HG02970 (cell line): ENCODE data around the gene SDK1.

Experiments
- ATAC-seq: cut with Tn5 transposase; IDR thresholded peaks from one replicate; pipeline ENCODE4 v1.9.1; 2021; ENCODE audit warnings: mild to moderate bottlenecking, moderate library complexity, moderate number of reproducible peaks; ENCODE audit not compliant: unreplicated experiment, low FRiP score

The SDK1 gene

DNA sequence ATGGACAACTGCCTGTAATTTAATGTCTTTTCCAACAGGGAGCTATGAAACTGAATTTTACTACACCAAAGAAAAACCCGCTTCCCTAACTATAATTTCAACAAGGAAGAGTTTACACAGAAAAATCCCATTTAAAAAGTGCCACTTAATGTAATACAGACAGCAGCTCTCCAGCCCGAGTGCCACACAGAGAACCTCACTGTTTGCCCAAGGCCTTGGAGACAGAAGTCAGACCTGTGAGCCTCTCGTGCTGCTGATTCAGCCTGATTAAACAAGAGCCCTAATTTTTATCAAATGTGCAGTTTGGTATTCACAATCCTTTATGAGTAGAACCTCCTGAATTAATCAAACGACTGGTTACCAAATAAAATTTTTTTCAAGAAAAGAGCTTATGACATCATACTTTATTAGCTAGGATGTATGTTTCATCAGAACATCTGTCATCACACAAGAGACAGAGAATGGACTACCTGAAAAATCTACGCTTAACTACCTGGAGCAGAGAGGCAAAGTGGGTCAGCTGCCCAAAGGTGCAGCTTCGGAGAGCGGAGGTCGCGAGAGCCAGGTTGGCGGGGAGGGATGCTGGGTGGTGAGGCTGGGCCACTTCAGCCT lies 543.6 kb downstream of the SDK1 start:
- ATAC-seq = no peak

DNA sequence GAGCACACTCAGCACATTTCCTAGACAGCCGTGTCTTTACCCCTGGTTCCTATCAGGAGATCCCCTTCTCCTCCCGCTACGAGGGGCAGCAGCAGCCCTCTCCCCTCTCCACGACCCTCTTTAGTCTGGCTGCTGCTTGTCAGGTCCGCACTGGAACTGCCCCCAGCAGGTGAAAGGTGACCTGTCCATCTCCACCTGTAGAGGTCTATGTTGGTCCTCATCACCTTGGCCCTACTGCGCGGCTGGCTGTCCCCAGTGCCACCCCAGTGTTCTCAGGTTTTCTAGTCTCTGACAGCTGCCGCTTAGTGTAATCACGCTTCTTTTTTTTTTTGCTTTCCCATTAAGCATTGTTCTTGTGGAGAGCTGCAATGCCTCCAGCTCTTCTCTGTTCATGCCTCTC lies 545.7 kb downstream of the SDK1 start:
- ATAC-seq = no peak

DNA sequence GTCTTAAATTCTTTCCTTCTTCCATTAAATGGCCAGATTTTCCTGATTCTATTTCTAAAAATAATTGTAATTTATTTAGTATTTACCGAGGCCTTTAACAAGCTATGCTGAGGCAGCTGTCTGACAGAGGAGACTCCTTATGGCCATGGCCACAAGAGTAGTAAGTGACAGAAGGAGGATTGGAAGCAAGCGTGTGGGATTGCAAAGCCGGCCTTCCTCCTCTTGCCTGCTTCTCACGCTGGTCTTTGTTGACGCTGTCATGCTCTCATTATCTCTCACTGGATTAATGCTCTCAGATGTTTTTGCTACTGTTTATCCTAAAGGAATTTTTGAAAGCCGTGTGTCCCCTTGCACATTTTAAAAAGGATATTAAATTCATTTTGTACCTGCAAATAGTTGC lies 546.3 kb downstream of the SDK1 start:
- no peak for ATAC-seq

DNA sequence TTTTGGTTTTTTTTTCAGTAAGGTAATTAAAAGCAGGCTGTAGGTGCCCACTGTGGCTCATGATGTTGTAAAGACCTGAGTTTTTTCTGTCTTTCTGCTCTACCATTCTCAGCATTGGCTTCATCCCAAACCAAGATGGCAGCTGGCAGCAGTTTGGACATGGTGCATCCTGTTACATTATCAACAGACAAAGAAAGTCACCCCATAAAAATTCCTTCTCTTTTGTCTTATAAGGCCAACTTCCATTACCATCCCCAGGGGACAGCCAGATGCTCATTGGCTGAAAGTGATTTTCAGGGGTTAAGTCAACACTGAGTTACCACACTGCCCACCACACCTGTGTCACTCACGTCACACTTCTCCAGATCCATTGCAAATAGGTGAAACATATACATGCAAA lies 558.4 kb downstream of the SDK1 start:
- ATAC-seq = no peak

DNA sequence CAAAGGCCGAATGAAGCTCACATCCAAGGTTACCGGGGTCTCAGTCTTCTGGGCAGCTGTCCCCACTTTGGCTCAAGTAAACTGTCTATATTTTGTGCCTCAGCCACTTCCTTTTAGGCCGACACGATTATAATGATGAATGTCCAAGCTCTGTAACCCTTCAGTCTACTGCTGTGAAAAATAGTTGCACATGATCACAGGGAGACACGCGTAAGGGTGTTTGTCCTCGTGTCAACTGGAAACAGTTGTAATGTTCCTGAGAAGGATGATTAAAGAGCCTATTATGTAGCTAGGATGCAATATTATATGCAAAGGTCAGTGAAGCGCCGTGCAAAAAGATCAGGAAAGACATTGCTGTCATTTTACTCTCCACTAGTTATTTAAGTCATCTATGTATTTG lies 559.9 kb downstream of the SDK1 start:
- no peak for ATAC-seq

DNA sequence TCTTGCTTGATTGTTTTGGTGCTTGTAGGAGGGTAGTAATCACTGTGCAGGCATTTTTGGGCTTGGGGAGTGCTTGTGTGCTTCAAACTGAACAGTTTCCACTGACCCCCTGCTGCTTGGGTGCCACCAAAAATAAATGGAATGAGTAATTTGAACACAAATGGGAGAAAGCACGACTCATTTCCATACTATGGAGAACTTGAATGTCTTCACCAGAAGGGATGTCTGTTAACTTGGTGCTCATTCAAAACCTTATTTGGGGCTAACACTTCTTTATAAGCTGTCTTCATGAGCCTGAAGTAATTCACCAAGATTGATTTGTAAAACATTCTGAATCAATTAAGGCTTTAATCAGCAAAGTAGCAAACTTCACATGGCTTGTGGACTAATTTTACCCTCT lies 560.3 kb downstream of the SDK1 start:
- no peak for ATAC-seq

DNA sequence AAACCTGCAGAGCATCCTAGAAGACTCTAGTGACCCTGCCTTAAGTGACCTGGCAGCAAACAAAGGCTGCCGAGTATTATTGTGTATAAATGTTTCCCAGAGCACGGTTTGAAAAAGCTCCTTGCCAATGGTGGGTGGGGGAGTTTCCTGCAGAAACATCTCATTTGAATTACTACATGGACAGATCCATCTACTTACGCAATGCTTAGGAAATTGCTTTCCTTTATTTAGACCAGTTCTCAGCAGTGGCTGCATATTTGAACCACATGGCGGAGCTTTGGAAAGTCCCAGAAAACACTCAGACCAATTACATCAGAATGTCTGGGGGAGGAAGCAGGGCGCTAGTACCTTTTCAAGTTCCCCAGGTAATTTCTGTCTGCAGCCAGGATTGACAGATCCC lies 560.9 kb downstream of the SDK1 start:
- ATAC-seq = no peak

DNA sequence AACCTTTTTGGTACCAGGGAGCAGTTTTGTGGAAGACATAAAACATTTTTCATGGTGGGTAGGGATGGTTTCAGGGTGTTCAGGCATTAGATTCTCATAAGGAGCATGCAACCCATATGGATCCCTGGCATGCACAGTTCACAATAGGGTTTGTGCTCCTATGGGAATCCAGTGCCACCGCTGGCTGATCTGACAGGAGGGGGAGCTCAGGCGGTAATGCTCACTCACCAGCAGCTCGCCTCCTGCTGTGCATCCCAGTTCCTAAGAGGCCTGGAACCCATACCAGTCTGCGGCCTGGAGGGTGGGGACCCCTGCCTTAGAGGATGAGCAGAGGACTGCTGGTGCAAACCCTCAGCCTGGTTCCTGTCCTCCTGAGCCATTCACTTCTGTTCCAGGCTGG lies 561.7 kb downstream of the SDK1 start:
- ATAC-seq = no peak

DNA sequence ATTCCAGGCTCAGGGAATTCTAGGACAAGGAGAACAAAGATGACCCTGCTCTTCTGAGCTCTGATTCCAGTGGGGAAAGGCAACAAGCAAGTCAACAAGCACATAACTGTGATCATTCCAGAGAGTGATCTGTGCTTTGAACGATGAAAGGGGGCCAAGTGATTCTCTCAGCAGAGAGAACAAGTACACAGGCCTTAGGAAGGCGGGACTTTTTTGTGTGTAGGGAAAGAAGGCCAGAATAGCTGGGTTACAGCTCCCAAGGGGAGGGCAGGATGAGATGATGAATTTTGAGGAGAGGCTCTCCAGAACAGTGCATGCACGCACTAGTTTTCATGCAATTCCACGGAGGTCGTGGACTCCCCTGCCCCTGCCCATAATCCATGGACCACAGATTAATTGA lies 565.2 kb downstream of the SDK1 start:
- ATAC-seq = no peak

DNA sequence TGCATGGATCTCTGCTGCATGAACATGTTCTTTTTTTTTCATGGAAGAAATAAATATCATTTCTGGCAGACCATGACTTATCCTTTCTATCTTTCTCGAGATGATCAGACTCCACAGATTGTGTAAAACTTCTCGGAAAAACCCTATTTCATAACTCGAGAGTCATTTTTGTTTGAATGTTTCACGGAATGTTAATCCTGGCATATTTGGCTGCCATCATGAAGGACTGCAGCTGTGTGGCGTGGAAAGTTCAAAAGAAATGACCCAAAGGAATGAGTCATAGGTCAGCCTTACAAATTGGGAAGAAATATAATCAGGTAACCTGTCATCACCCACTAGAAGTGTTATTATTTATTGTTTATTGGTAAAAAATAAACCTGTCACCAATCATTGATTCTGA lies 566.8 kb downstream of the SDK1 start:
- ATAC-seq = no peak

DNA sequence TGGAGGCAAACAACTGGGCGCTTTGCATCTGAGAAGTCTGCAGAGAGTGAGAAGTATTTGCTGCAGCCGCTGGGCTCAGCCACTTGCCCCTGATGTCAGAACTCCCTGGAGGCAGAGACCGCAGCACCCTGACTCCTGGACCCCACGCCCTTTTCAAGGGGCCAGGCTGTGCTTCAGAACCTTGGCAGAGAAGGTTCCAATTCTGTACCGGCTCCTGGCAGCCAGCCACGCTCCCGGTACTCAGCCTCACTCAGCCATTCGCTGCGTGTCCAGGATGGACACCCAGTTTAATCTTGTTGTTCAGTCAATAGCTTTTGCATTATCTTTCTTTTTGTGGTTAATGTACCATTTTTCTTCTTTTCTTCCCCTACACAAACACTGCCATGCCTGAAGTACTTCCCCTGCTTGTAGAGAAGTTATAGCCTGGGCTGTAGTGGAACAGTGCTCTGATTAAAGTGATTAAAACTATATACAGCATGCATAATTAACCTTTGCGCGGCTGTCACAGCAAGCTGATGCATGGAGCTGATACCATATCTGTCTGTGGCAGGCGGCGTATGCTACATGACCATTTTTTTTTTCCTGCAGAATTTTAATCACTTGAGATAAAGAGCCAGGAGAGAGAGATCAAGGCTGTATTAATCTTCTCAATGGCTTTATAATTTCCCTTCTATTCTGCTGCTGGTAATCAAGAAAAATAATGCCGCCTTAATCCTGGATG lies 578.5 kb downstream of the SDK1 start:
- ATAC-seq = no peak

DNA sequence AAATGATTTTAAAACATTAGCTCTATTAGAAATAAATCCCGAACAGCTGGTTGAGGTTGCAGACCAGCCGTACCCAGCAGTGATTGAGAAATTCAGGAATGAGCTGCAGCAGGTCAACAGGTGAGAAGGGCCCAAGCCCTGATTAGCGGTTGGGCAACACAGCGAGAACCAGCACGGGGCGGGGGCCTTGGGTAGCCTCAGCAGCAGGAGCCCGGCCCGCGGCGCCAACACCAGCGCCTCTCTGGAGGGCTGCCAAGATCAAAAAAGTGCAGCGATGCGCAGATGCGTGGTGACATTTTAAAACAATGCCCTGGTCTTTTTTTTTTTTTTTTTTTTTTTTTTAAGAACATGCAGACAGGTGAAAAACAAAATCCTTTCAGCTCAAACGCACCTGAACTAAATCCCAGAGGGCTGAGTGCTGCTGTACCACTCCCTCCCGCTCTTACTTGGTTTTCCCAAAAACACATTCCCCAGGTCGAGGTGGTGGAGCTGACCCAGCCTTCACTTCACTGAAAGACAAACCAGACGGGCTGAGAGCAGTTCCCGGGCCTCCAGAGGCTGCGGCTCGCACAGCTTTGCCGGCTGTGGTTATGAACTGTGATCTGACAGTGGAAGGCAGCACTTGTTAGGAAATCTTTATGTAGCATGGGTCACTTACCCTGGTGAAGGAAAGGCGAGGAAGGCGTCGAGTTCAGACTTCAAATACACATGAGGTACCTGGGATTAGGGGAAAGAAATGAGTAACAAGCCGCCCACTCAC lies 579.4 kb downstream of the SDK1 start:
- no peak for ATAC-seq

DNA sequence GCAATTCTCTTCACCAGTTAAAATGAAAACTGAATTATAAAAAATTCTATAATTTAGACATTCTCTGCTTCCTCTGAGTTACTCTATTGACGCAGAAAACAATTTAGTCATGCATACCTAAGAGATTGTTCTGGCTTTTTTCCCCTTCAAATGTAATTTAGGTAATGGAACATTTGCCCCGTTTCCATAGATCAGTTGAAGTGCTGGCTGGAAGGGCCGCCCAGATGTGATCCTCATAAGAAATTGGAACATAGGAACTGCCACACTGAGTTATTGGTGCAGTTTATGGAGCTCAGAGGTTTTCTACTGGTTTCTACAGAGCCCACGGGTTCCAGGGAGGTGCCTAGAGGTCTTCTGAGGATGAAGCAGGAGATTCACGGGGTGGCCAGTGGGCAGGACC lies 581.7 kb downstream of the SDK1 start:
- ATAC-seq = no peak

DNA sequence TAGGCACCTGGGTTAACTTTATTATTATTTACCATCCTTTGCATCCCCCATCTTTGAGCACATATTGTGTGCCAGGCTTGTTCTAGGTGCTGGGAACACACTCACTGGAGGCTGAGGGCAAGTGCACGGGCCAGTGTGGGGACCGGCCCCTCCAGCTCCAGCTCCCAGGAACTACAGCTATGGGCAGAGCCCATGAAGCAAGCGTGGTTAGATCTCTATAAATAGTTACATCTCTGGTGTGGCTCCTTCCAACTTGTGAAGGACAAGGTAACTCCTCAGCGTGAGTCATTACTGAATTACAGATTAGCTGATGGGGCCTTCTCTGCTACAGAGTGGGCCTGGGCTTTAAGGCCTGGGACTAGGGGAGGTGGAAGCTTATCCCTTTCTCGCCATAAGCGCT lies 583.5 kb downstream of the SDK1 start:
- no peak for ATAC-seq

DNA sequence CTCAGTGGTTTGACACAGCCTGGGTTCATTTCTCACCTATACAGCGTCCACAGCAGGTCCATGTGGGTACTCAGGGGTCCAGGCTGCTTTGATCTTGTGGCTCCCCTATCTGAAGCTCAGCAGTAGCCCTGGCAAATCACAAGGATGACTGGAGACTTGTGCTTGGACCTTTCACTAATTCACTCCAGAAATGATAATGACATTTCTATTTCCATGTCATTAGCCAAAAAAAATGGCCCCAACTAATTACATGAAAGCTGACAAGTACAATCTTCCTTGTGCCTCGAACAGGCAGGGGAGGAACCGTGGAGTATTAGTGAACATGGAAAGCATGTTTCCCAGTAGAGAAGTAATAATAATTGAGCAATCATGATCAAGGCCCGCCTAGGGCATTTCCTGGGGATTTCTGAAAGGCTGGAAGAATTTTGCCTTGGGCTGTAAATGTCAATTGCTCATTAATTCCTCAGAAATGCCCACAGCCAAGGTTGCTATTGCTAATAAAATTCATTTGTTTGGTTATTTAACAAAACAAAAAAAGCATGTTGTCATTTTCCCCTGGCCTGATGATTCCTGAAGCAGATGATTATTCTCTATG lies 586.1 kb downstream of the SDK1 start:
- ATAC-seq = no peak

DNA sequence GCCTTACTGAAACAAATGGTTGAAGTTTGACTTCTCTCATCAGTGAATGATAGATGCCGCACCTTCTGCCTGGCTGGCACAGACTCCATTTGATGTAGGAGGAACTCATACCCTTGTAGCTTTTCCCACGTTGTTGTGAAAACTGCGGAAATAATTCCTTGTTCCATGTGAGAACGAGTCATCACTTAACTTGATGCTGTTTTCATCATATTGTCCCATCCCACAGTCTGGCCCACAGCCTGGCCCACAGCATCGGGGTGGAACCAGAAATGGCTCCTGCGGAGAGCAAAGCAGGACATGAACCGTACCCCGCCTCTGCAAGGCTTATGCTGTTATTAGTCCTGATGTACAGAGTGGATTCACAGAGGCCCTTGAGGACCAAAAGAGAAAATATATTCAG lies 587.0 kb downstream of the SDK1 start:
- no peak for ATAC-seq

DNA sequence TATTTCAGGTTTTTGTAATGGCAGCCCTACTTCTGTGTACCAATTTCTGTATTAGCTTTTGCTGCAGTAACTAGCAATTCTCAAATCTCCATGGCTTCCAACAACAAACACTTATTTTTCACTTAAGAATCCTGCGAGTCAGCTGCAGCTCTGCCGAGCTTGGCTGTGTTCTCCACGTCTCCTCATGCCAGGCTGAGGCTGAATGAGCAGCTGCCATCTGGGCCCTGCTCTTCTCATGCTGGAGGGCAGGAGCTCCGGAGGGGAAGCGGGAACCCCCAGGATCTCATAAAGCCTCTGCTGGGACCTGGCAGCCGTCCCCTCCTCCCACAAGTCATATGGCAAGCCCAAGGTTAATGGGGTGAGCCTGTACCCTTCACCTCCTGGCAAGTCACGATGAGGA lies 591.1 kb downstream of the SDK1 start:
- ATAC-seq = no peak

DNA sequence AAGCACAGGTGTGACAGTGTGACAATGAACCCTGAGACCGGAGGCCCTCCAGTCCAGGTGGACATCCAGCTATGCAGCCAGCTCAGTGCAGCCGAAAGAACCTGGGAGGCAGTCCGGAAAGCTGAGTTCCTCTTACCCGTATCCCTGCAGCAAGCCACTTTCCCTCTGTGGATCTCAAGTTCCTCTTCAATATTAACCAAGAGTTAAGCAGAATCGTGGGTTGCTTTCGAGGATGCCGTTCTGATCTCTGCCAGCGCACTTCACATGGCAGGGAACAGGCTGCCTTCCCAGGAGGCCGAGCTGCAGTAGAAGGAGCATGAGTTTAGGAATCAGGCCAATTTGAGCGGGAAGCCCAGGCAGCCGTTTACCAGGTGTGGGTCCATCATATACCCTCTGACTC lies 591.6 kb downstream of the SDK1 start:
- ATAC-seq = no peak

DNA sequence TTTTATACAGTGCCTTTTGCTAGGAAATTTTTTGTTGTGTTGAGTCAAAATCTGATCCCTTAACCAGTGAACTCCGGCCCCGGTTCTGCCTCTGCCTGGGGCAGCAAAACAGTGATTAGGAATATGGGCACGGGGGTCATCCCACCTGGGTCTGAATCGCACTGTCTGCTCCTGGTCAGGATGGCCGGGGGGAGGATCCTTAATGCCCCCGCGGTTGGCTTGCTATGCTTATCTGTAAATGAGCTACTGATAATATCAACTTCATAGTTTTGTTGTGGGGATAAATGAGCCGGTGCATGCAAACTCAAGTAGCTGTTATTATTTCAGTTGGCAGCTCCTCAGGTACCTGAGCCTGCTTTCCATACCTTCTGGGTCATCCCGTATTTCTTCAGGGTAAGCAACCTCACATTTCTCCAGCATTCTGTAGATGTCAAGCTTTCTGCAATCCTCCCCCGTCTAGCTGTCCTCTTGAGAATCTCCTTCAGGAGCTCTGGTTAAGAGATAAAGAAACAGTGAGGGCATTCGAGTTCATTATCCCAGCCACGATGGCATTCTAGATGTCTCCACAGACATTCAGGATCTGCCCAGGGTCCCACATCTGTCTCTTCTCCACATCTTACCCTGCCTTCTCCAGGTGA lies 592.2 kb downstream of the SDK1 start:
- ATAC-seq = no peak

DNA sequence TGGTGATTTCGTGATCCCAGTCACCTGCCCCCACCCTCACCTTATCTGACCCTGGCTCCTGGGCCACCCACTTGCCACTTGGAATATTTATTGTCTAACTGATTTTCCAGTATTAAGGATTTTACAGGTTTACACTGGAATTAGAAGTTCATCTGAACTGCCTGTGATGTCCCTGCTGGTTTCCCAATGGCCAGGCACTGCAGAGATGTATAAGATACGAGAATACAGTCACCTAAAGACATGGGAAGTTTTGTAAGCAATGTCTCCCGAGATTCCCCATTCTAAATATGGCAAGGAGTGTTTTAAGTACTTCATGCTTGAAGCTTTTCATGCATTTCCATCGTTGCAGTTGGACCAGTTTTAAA lies 592.7 kb downstream of the SDK1 start:
- no peak for ATAC-seq
